ENCODE data around the gene LARP1. TPM values are rescaled to one million over a fixed set of nuclear protein-coding genes. Genes with fewer than 3 reads are reported as not detected.

The LARP1 gene
- total RNA-seq, 2 experiments from 2014 or later, result 174 to 177 TPM

DNA sequence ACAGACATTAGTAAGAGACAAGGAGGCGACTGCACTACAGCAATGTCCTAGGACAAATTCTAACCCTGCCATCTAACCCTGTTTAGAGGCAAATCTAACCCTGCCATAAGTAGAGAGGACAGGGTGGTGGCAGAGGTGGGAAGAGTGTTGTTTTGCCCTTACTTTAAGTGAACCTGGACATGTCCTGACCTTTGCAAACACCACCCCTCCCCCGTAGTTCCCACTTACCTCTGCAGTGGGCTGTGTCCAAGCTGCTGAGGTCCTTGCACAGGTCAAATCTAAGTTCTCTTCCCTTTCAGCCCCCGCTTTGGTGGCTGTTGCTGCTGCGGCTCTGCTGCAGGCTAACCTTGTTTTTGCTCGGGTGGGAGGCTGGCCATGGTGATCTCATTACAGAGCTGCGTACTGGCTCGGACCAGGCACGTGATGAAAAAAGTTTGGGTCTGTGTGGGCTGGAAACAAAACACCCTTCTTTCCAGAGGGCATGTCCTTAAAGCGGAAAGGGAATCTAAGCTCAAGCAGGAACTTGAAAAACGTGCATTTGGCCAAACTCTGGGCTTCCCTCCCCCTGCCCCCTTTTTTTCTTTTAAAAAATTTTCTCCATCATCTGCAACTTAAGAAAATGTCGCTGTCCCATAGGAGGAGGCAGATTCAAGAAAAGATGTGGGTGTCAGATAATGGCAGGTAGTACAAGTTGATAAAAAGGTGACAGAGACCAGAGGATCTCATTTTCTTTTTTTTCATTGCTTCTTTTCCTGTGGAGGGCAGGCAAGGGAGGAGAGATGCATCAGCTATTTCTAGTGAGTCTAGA lies 95.3 kb downstream of the LARP1 start, which contains the start of gene FAXDC2:
FAXDC2 (minus strand) TSS at position 349 of the 808 bp plus-strand sequence. CDS start 12,425 bp downstream, outside the sequence.
- H3K27me3 Mint-ChIP-seq, result no peaks in the 10 kb centered on the region
- DNase-seq, result no peak
- no peaks in the 10 kb centered on the region for H3K9me3 Mint-ChIP-seq
- H3K4me3 Mint-ChIP-seq, result no peak within 1 kb of the TSS
- no peak within 1 kb of the TSS for H3K27ac Mint-ChIP-seq
- H3K36me3 Mint-ChIP-seq (ENCODE audit: low read depth), result no peaks in the 10 kb centered on the region
- ChIA-PET CTCF (no interaction called here), POLR2A (no interaction called here)
- no peaks in the 10 kb centered on the region for H3K4me1 Mint-ChIP-seq

DNA sequence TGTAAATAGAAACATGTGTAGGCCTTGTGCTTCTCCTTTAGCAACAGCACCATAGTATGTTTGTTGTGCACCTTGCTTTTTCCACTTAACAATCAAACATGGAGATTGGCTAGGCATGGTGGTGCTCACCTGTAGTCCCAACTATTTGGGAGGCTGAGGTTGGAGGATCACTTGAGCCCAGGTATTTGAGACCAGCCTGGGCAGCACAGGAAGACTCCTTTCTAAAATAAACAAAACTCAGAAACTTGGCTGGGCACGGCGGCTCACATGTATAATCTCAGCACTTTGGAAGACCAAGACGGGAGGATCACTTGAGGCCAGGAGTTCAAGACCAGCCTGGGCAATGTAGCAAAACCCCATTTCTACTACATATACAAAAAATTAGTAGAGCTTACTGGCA lies 96.2 kb downstream of the LARP1 start:
- Mint-ChIP-seq H3K4me1 (no peaks in the 10 kb centered on the region), H3K27me3 (no peaks in the 10 kb centered on the region), H3K4me3 (no peak overlapping the region), H3K9me3 (no peaks in the 10 kb centered on the region), H3K36me3 (ENCODE audit: low read depth) (no peaks in the 10 kb centered on the region), H3K27ac (no peak overlapping the region)
- CTCF ChIA-PET, result no interaction called here
- POLR2A ChIA-PET, result no interaction called here
- no peak for DNase-seq

DNA sequence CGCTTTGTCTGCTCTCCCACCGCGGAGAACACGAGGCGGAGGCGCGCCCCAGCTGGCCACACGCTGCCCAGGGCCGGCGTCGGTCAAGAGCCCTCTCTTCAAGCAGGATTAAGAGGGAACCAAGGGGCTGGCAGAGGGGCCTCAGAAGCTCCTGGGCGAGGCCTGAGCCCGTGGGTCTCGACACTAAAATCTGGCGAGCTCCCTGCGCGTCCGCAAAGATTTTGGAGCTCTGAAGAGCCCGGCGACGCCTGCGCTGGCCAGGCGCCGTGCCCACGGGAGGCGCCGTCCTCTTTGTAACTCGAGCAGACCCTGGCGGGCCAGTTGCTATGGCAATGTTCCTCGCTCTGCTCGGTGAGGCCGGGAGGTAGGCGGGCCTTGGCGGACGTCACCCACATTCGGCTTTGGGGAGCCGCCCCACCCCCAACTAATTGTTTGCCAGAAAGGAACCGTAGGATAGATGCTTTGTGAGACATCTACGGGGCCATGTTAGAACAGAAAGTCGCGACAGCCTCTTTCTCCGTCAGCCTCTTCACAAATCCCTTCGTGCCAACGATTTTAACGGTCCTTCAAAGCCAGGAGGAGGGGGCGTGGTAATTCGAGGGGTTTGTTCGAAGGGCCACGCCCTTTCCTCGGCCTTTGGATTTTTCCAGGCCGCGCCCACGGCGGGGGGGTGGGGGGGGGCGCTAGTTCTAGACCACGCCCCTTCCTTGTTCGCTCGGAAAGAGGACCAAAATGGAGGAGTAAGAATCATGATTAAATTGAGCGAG lies 102.5 kb downstream of the LARP1 start:
- ChIA-PET POLR2A (interaction anchor here (1.0 to 2.9 kb wide), 11 partner anchors 10 to 667 kb away, joined by 3 to 28 read pairs (median 5); partner anchors contain the start of genes GALNT10, GEMIN5 and SAP30L), CTCF (interaction anchor here (0.6 to 1.2 kb wide), 5 partner anchors 9 to 207 kb away, joined by 3 read pairs; no protein-coding TSS in a partner anchor)
- Mint-ChIP-seq H3K27ac (peak overlapping the region; percentile 100), H3K4me1 (peaks cover 36% of the 10 kb centered on the region), H3K4me3 (peak overlapping the region; percentile 89), H3K9me3 (no peaks in the 10 kb centered on the region), H3K36me3 (ENCODE audit: low read depth) (peaks cover 37% of the 10 kb centered on the region), H3K27me3 (no peaks in the 10 kb centered on the region)
- peak; percentile 86 for DNase-seq

GRCh38 chr5:154858297-154858971 lies 103.3 kb downstream of the LARP1 start, which contains the start of gene CNOT8:
Gene CNOT8 (plus strand): TSS chr5:154858627. CDS start chr5:154863279, 4,652 bp downstream.
- H3K27me3 Mint-ChIP-seq, result no peaks in the 10 kb centered on the region
- H3K36me3 Mint-ChIP-seq (ENCODE audit: low read depth), result peaks cover 44% of the 10 kb centered on the region
- peaks cover 42% of the 10 kb centered on the region for H3K4me1 Mint-ChIP-seq
- POLR2A ChIA-PET, result interaction anchor here (0.6 to 2.9 kb wide), 13 partner anchors 9 to 668 kb away, joined by 3 to 28 read pairs (median 4); partner anchors contain the start of genes GALNT10, GEMIN5 and SAP30L
- peak within 1 kb of the TSS; percentile 89 for H3K4me3 Mint-ChIP-seq
- CTCF ChIA-PET, result no interaction called here
- DNase-seq, result peak; percentile 98
- H3K9me3 Mint-ChIP-seq, result no peaks in the 10 kb centered on the region
- H3K27ac Mint-ChIP-seq, result peak within 1 kb of the TSS; percentile 100

GRCh38 chr5:154858972-154859871 lies 104.0 kb downstream of the LARP1 start:
- peak overlapping the region; percentile 89 for H3K4me3 Mint-ChIP-seq
- DNase-seq, result peak; percentile 26
- peaks cover 50% of the 10 kb centered on the region for H3K36me3 Mint-ChIP-seq (ENCODE audit: low read depth)
- POLR2A ChIA-PET, result interaction anchor here (0.6 to 2.9 kb wide), 18 partner anchors 8 to 669 kb away, joined by 3 to 28 read pairs (median 5); partner anchors contain the start of genes GALNT10, GEMIN5 and SAP30L
- peaks cover 45% of the 10 kb centered on the region for H3K4me1 Mint-ChIP-seq
- CTCF ChIA-PET, result no interaction called here
- peak overlapping the region; percentile 100 for H3K27ac Mint-ChIP-seq
- H3K27me3 Mint-ChIP-seq, result no peaks in the 10 kb centered on the region
- no peaks in the 10 kb centered on the region for H3K9me3 Mint-ChIP-seq

GRCh38 chr5:154860123-154860522 lies 104.9 kb downstream of the LARP1 start:
- ChIA-PET POLR2A (interaction anchor here (0.9 to 2.0 kb wide), 7 partner anchors 9 to 106 kb away, joined by 3 to 10 read pairs (median 5); no protein-coding TSS in a partner anchor), CTCF (interaction anchor here (0.7 kb wide), 1 partner anchor 208 kb away, joined by 3 read pairs; no protein-coding TSS in a partner anchor)
- peak overlapping the region; percentile 89 for H3K4me3 Mint-ChIP-seq
- H3K4me1 Mint-ChIP-seq, result peaks cover 47% of the 10 kb centered on the region
- H3K27me3 Mint-ChIP-seq, result no peaks in the 10 kb centered on the region
- H3K27ac Mint-ChIP-seq, result peak overlapping the region; percentile 100
- no peaks in the 10 kb centered on the region for H3K9me3 Mint-ChIP-seq
- DNase-seq, result peak; percentile 32
- peaks cover 57% of the 10 kb centered on the region for H3K36me3 Mint-ChIP-seq (ENCODE audit: low read depth)

DNA sequence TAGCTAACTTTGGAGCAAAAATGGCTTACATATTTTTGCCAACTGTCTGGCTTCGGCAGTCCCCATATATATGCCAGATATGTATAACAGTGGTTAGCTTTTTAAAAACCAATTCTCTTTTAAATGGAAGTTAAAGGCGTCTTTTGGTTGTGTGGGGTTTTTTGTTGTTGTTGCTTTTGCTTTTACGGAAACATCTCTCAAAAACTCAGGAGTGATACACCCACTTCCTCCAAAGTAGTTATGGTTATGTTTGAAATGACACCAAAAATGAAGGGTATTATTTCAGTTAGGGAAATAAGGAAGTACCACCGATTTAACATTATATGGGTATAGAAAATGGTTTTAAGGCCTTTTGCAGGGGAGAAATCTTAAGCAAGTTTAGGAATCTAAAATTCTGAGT lies 105.6 kb downstream of the LARP1 start:
- CTCF ChIA-PET, result no interaction called here
- Mint-ChIP-seq H3K27ac (peak overlapping the region; percentile 100), H3K27me3 (no peaks in the 10 kb centered on the region), H3K36me3 (ENCODE audit: low read depth) (peaks cover 63% of the 10 kb centered on the region), H3K4me3 (peak overlapping the region; percentile 89), H3K9me3 (no peaks in the 10 kb centered on the region), H3K4me1 (peaks cover 52% of the 10 kb centered on the region)
- no peak for DNase-seq
- POLR2A ChIA-PET, result interaction anchor here (0.9 to 2.0 kb wide), 5 partner anchors 8 to 107 kb away, joined by 3 to 9 read pairs (median 5); no protein-coding TSS in a partner anchor

- H3K4me1 Mint-ChIP-seq, result peaks cover 53% of the 10 kb centered on the region
- no peak overlapping the region for H3K27ac Mint-ChIP-seq
Observed at GRCh38 chr5:154861946-154862345, 106.8 kb downstream of the LARP1 start.

GRCh38 chr5:154862766-154863165 lies 107.6 kb downstream of the LARP1 start:
- H3K27ac Mint-ChIP-seq, result peak overlapping the region; percentile 47
- CTCF ChIA-PET, result no interaction called here
- no peaks in the 10 kb centered on the region for H3K27me3 Mint-ChIP-seq
- no peak for DNase-seq
- peak overlapping the region; percentile 11 for H3K4me3 Mint-ChIP-seq
- H3K9me3 Mint-ChIP-seq, result no peaks in the 10 kb centered on the region
- H3K36me3 Mint-ChIP-seq (ENCODE audit: low read depth), result peaks cover 75% of the 10 kb centered on the region
- H3K4me1 Mint-ChIP-seq, result peaks cover 52% of the 10 kb centered on the region
- POLR2A ChIA-PET, result interaction anchor here (0.6 to 1.1 kb wide), 2 partner anchors 9 to 17 kb away, joined by 3 read pairs; no protein-coding TSS in a partner anchor

More at GRCh38 chr5:154861946-154862345, 106.8 kb downstream of the LARP1 start:
- CTCF ChIA-PET, result no interaction called here
- Mint-ChIP-seq H3K27me3 (no peaks in the 10 kb centered on the region), H3K36me3 (ENCODE audit: low read depth) (peaks cover 71% of the 10 kb centered on the region), H3K9me3 (no peaks in the 10 kb centered on the region), H3K4me3 (peak overlapping the region; percentile 27)
- DNase-seq, result no peak
- POLR2A ChIA-PET, result interaction anchor here (0.6 kb wide), 1 partner anchor 9 kb away, joined by 3 read pairs; no protein-coding TSS in a partner anchor

GRCh38 chr5:154863291-154864080 lies 108.3 kb downstream of the LARP1 start:
- ChIA-PET CTCF (interaction anchor here (0.5 kb wide), 1 partner anchor 212 kb away, joined by 4 read pairs; no protein-coding TSS in a partner anchor), POLR2A (interaction anchor here (1.1 kb wide), 1 partner anchor 16 kb away, joined by 3 read pairs; no protein-coding TSS in a partner anchor)
- H3K9me3 Mint-ChIP-seq, result no peaks in the 10 kb centered on the region
- no peak overlapping the region for H3K4me3 Mint-ChIP-seq
- peaks cover 52% of the 10 kb centered on the region for H3K4me1 Mint-ChIP-seq
- H3K36me3 Mint-ChIP-seq (ENCODE audit: low read depth), result peaks cover 74% of the 10 kb centered on the region
- no peaks in the 10 kb centered on the region for H3K27me3 Mint-ChIP-seq
- H3K27ac Mint-ChIP-seq, result no peak overlapping the region
- no peak for DNase-seq

All from activated CD4-positive, alpha-beta memory T cell treated with anti-CD3 and anti-CD28 coated beads, Interleukin-2, amount 10 ng/mL, durations not matched to agents 7 days and 5 days (primary cell).